Endothelial cell (in vitro differentiated cells): ENCODE data around the gene LYL1. TPM values are rescaled to one million over a fixed set of nuclear protein-coding genes. Genes with fewer than 3 reads are reported as not detected.
"Not testable (repeated sequence)": the region's sequence is repeated elsewhere in the genome, so short reads cannot be mapped to it uniquely, and the experiment has no call there.

Experiments used
- DNase-seq: peaks from one replicate; pipeline ENCODE4 v3.0.0; 2021; ENCODE audit warnings: low spot score
- H3K27ac Mint-ChIP-seq: one replicate; pipeline ENCODE4 v1.8.0; 2021; ENCODE audit warnings: mixed read lengths, inconsistent platforms; ENCODE audit not compliant: unreplicated experiment
- H3K27me3 Mint-ChIP-seq: one replicate; pipeline ENCODE4 v1.8.0; 2021; ENCODE audit warnings: mild to moderate bottlenecking, moderate library complexity, mixed read lengths, inconsistent platforms; ENCODE audit not compliant: unreplicated experiment
- H3K36me3 Mint-ChIP-seq: one replicate; pipeline ENCODE4 v1.8.0; 2021; ENCODE audit warnings: mild to moderate bottlenecking, low read depth, mixed read lengths, inconsistent platforms; ENCODE audit not compliant: unreplicated experiment
- H3K4me1 Mint-ChIP-seq: one replicate; pipeline ENCODE4 v1.8.0; 2021; ENCODE audit warnings: mild to moderate bottlenecking, mixed read lengths, inconsistent platforms; ENCODE audit not compliant: unreplicated experiment
- H3K4me3 Mint-ChIP-seq: one replicate; pipeline ENCODE4 v1.8.0; 2021; ENCODE audit warnings: mild to moderate bottlenecking, mixed read lengths, inconsistent platforms; ENCODE audit not compliant: unreplicated experiment
- H3K9me3 Mint-ChIP-seq: one replicate; pipeline ENCODE4 v1.8.0; 2021; ENCODE audit warnings: mixed read lengths, inconsistent platforms; ENCODE audit not compliant: unreplicated experiment
- CTCF ChIP-seq: fragments of 200-600 bp; sonication (generic); IDR thresholded peaks from one replicate; pipeline ENCODE4 v1.5.0; 2021; ENCODE audit warnings: antibody characterized with exemption; ENCODE audit not compliant: unreplicated experiment
- total RNA-seq: library from RNA; stranded (reverse); fragmentation: NEBNext Ultra II Directional; extraction: Animal tissue kit (Norgen Biotek cat#: 25700); gene quantifications from one replicate; pipeline ENCODE4 v1.2.1, GENCODE V29; 2021; ENCODE audit not compliant: unreplicated experiment

Gene LYL1
- total RNA-seq, 1 donor from 2014 or later: 68.6 TPM

GRCh38 chr19:13149628-13150186 is 47.0 kb upstream of the LYL1 start:
- Mint-ChIP-seq H3K4me3 (peak overlapping the region; percentile 99), H3K36me3 (peaks cover 23% of the 10 kb centered on the region), H3K9me3 (no peaks in the 10 kb centered on the region), H3K27ac (no peak overlapping the region), H3K27me3 (peaks cover 24% of the 10 kb centered on the region), H3K4me1 (peaks cover 32% of the 10 kb centered on the region)
- TF ChIP-seq CTCF: no peak
- DNase-seq: peak; percentile 66

- not testable (repeated sequence) for H3K9me3 Mint-ChIP-seq, DNase-seq
- Mint-ChIP-seq H3K4me1 (peaks cover 27% of the 10 kb centered on the region), H3K36me3 (peaks cover 18% of the 10 kb centered on the region), H3K27me3 (peaks cover 20% of the 10 kb centered on the region), H3K27ac (peak overlapping the region; percentile 36), H3K4me3 (peak overlapping the region; percentile 83)
Measured at GRCh38 chr19:13149173-13149627, 46.5 kb upstream of the LYL1 start.

GRCh38 chr19:13146763-13147563 is 44.3 kb upstream of the LYL1 start:
- DNase-seq: no peak
- H3K4me1 Mint-ChIP-seq: peaks cover 16% of the 10 kb centered on the region
- H3K27ac Mint-ChIP-seq: no peak overlapping the region

GRCh38 chr19:13139633-13140311 is 37.1 kb upstream of the LYL1 start:
- no peak for TF ChIP-seq CTCF
- DNase-seq: no peak
- Mint-ChIP-seq H3K4me3 (peak overlapping the region; percentile 47), H3K4me1 (peaks cover 4% of the 10 kb centered on the region), H3K27me3 (peaks cover 4% of the 10 kb centered on the region), H3K9me3 (no peaks in the 10 kb centered on the region), H3K36me3 (peaks cover 22% of the 10 kb centered on the region), H3K27ac (peak overlapping the region; percentile 72)

More at GRCh38 chr19:13146763-13147563, 44.3 kb upstream of the LYL1 start:
- no peak for TF ChIP-seq CTCF
- H3K27me3 Mint-ChIP-seq: peaks cover 9% of the 10 kb centered on the region
- peaks cover 5% of the 10 kb centered on the region for H3K36me3 Mint-ChIP-seq
- H3K4me3 Mint-ChIP-seq: peak overlapping the region; percentile 67
- H3K9me3 Mint-ChIP-seq: no peaks in the 10 kb centered on the region

- Mint-ChIP-seq H3K4me3 (no peak overlapping the region), H3K4me1 (peaks cover 4% of the 10 kb centered on the region), H3K27ac (no peak overlapping the region), H3K27me3 (peaks cover 4% of the 10 kb centered on the region), H3K9me3 (no peaks in the 10 kb centered on the region), H3K36me3 (peaks cover 22% of the 10 kb centered on the region)
- TF ChIP-seq CTCF: no peak
- DNase-seq: no peak
Measured at GRCh38 chr19:13138916-13139198, 36.2 kb upstream of the LYL1 start.
